ENCODE data around the gene MYLK. TPM values are rescaled to one million over a fixed set of nuclear protein-coding genes. Genes with fewer than 3 reads are reported as not detected.

MYLK gene
- total RNA-seq, 1 donor from 2014 or later = 11.1 TPM

GRCh38 chr3:123809597-123809996 is 74.5 kb downstream of the MYLK start:
- no peaks in the 10 kb centered on the region for H3K36me3 ChIP-seq
- TF ChIP-seq CTCF (IDR thresholded peaks at IDR 0.05; ENCODE audit: borderline replicate concordance) = no peak
- H3K4me1 ChIP-seq = peaks cover 11% of the 10 kb centered on the region
- no peak overlapping the region for H3K27ac ChIP-seq (replicated peaks)
- no peaks in the 10 kb centered on the region for H3K9me3 ChIP-seq (replicated peaks)
- intact Hi-C loops (cut with micrococcal nuclease) = no loop called here
- H3K27me3 ChIP-seq (ENCODE audit: low read depth) = no peaks in the 10 kb centered on the region
- H3K4me3 ChIP-seq = no peak overlapping the region
- no peak for DNase-seq

- intact Hi-C loops (cut with micrococcal nuclease) = no loop called here
- TF ChIP-seq CTCF (IDR thresholded peaks at IDR 0.05; ENCODE audit: borderline replicate concordance) = no peak
- Histone ChIP-seq H3K4me3 (no peak overlapping the region), H3K36me3 (no peaks in the 10 kb centered on the region), H3K27ac (replicated peaks) (no peak overlapping the region), H3K9me3 (replicated peaks) (no peaks in the 10 kb centered on the region), H3K27me3 (ENCODE audit: low read depth) (no peaks in the 10 kb centered on the region), H3K4me1 (peaks cover 7% of the 10 kb centered on the region)
- no peak for DNase-seq
Measured at GRCh38 chr3:123808812-123809211, 75.3 kb downstream of the MYLK start.

GRCh38 chr3:123807820-123808219 is 76.3 kb downstream of the MYLK start:
- Histone ChIP-seq H3K9me3 (replicated peaks) (no peaks in the 10 kb centered on the region), H3K27me3 (ENCODE audit: low read depth) (no peaks in the 10 kb centered on the region), H3K4me1 (peaks cover 5% of the 10 kb centered on the region), H3K36me3 (no peaks in the 10 kb centered on the region), H3K27ac (replicated peaks) (no peak overlapping the region), H3K4me3 (no peak overlapping the region)
- intact Hi-C loops (cut with micrococcal nuclease) = no loop called here
- no peak for TF ChIP-seq CTCF (IDR thresholded peaks at IDR 0.05; ENCODE audit: borderline replicate concordance)
- DNase-seq = no peak

- no peak for TF ChIP-seq CTCF (IDR thresholded peaks at IDR 0.05; ENCODE audit: borderline replicate concordance)
- Histone ChIP-seq H3K4me3 (no peak overlapping the region), H3K9me3 (replicated peaks) (no peaks in the 10 kb centered on the region), H3K36me3 (no peaks in the 10 kb centered on the region), H3K4me1 (peaks cover 5% of the 10 kb centered on the region), H3K27me3 (ENCODE audit: low read depth) (no peaks in the 10 kb centered on the region), H3K27ac (replicated peaks) (no peak overlapping the region)
- intact Hi-C loops (cut with micrococcal nuclease) = no loop called here
- DNase-seq = no peak
Measured at GRCh38 chr3:123805504-123805903, 78.6 kb downstream of the MYLK start.

- Histone ChIP-seq H3K27me3 (ENCODE audit: low read depth) (no peaks in the 10 kb centered on the region), H3K4me1 (peaks cover 5% of the 10 kb centered on the region), H3K36me3 (no peaks in the 10 kb centered on the region), H3K27ac (replicated peaks) (no peak overlapping the region), H3K9me3 (replicated peaks) (no peaks in the 10 kb centered on the region), H3K4me3 (no peak overlapping the region)
- no peak for TF ChIP-seq CTCF (IDR thresholded peaks at IDR 0.05; ENCODE audit: borderline replicate concordance)
- intact Hi-C loops (cut with micrococcal nuclease) = no loop called here
- no peak for DNase-seq
Measured at GRCh38 chr3:123805101-123805500, 79.0 kb downstream of the MYLK start.

GRCh38 chr3:123804676-123805075 is 79.5 kb downstream of the MYLK start:
- no peak for DNase-seq
- no peak overlapping the region for H3K4me3 ChIP-seq
- H3K9me3 ChIP-seq (replicated peaks) = no peaks in the 10 kb centered on the region
- no peaks in the 10 kb centered on the region for H3K27me3 ChIP-seq (ENCODE audit: low read depth)
- H3K36me3 ChIP-seq = no peaks in the 10 kb centered on the region
- intact Hi-C loops (cut with micrococcal nuclease) = no loop called here
- peaks cover 10% of the 10 kb centered on the region for H3K4me1 ChIP-seq
- H3K27ac ChIP-seq (replicated peaks) = no peak overlapping the region
- TF ChIP-seq CTCF (IDR thresholded peaks at IDR 0.05; ENCODE audit: borderline replicate concordance) = no peak

Measured in left ventricle myocardium inferior (tissue), 1 donor.